Glutamatergic neuron (in vitro differentiated cells): Measurements from ENCODE around the gene FOXE3. TPM values are rescaled to one million over a fixed set of nuclear protein-coding genes. Genes with fewer than 3 reads are reported as not detected.

Source experiments
- DNase-seq: peaks from one replicate; pipeline ENCODE4 v3.0.0; 2022
- H3K27ac Mint-ChIP-seq: one replicate; pipeline ENCODE4 v1.8.0; 2020; ENCODE audit warnings: mild to moderate bottlenecking, mixed read lengths, inconsistent platforms; ENCODE audit not compliant: unreplicated experiment
- H3K27me3 Mint-ChIP-seq: one replicate; pipeline ENCODE4 v1.8.0; 2020; ENCODE audit warnings: mild to moderate bottlenecking, moderate library complexity, mixed read lengths, inconsistent platforms; ENCODE audit not compliant: unreplicated experiment
- H3K36me3 Mint-ChIP-seq: one replicate; pipeline ENCODE4 v1.8.0; 2020; ENCODE audit warnings: mild to moderate bottlenecking, mixed read lengths, inconsistent platforms; ENCODE audit not compliant: unreplicated experiment
- H3K4me1 Mint-ChIP-seq: one replicate; pipeline ENCODE4 v1.8.0; 2020; ENCODE audit warnings: mild to moderate bottlenecking, low read depth, mixed read lengths, inconsistent platforms; ENCODE audit not compliant: unreplicated experiment
- H3K4me3 Mint-ChIP-seq: one replicate; pipeline ENCODE4 v1.8.0; 2020; ENCODE audit warnings: mild to moderate bottlenecking, mixed read lengths, inconsistent platforms; ENCODE audit not compliant: unreplicated experiment
- H3K9me3 Mint-ChIP-seq: one replicate; pipeline ENCODE4 v1.8.0; 2020; ENCODE audit warnings: mild to moderate bottlenecking, moderate library complexity, mixed read lengths, inconsistent platforms; ENCODE audit not compliant: unreplicated experiment
- long read RNA-seq: library from polyadenylated mRNA; unstranded; transcript quantifications from one replicate; pipeline ENCODE4 v2.0.0, GENCODE V29; 2020; ENCODE audit not compliant: unreplicated experiment
- total RNA-seq: library from RNA; stranded (reverse); fragmentation: NEBNext Ultra II Directional; extraction: Animal tissue kit (Norgen Biotek cat#: 25700); gene quantifications from one replicate; pipeline ENCODE4 v1.2.1, GENCODE V29; 2021; ENCODE audit not compliant: unreplicated experiment
- TF ChIP-seq, protein P1 (sequence below): fragments of 200-600 bp; sonication (generic); IDR thresholded peaks from one replicate; pipeline ENCODE4 v1.5.0; 2021; ENCODE audit not compliant: partially characterized antibody, unreplicated experiment

The FOXE3 gene
- total RNA-seq, result not detected
- long read RNA-seq, result 0 reads

DNA sequence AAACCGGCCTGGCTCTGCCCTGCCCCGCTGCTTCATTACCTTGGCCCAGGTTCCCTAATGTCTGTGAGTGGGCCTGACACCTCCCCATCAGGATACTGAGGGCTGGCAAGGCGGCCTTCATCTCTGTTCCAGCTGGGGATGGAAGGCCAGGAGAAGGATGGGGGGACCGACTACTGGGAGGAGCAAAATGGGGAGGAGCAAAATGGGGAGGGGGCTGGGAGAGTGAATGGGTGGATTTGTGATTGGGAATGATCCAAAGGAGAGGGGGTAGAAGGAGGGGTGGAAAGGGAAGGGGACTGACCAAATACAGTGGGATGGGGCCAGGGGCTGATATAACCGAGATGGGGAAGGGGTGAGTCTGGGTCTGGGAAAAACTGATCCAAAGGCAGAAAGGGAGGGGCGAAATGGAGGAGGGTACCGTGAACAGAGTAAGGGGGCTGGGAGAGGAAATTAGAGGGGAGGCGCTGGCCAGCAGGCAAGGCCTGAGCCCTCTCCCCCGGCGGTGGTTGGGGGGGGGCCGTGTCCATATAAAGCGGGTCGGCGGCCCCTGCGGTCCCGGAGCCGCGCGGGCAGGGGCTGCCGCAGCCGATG lies at the start of gene FOXE3:
TSS of gene FOXE3 (plus strand) at position 558 of the 591 bp plus-strand sequence. CDS start at position 589, 31 bp downstream.
- peaks cover 8% of the 10 kb centered on the region for H3K9me3 Mint-ChIP-seq
- H3K4me3 Mint-ChIP-seq, result peak within 1 kb of the TSS; percentile 68
- no peaks in the 10 kb centered on the region for H3K4me1 Mint-ChIP-seq
- no peak within 1 kb of the TSS for H3K27ac Mint-ChIP-seq
- peaks cover 26% of the 10 kb centered on the region for H3K27me3 Mint-ChIP-seq
- TF ChIP-seq, protein P1, sequence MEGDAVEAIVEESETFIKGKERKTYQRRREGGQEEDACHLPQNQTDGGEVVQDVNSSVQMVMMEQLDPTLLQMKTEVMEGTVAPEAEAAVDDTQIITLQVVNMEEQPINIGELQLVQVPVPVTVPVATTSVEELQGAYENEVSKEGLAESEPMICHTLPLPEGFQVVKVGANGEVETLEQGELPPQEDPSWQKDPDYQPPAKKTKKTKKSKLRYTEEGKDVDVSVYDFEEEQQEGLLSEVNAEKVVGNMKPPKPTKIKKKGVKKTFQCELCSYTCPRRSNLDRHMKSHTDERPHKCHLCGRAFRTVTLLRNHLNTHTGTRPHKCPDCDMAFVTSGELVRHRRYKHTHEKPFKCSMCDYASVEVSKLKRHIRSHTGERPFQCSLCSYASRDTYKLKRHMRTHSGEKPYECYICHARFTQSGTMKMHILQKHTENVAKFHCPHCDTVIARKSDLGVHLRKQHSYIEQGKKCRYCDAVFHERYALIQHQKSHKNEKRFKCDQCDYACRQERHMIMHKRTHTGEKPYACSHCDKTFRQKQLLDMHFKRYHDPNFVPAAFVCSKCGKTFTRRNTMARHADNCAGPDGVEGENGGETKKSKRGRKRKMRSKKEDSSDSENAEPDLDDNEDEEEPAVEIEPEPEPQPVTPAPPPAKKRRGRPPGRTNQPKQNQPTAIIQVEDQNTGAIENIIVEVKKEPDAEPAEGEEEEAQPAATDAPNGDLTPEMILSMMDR, result no peak
- DNase-seq, result no peak
- peaks cover 4% of the 10 kb centered on the region for H3K36me3 Mint-ChIP-seq

- Mint-ChIP-seq H3K27ac (no peak overlapping the region), H3K9me3 (no peaks in the 10 kb centered on the region), H3K4me1 (no peaks in the 10 kb centered on the region), H3K27me3 (no peaks in the 10 kb centered on the region), H3K4me3 (no peak overlapping the region), H3K36me3 (no peaks in the 10 kb centered on the region)
- TF ChIP-seq, protein P1, result no peak
- no peak for DNase-seq
Observed at GRCh38 chr1:47367651-47368050, 48.4 kb upstream of the FOXE3 start.

DNA sequence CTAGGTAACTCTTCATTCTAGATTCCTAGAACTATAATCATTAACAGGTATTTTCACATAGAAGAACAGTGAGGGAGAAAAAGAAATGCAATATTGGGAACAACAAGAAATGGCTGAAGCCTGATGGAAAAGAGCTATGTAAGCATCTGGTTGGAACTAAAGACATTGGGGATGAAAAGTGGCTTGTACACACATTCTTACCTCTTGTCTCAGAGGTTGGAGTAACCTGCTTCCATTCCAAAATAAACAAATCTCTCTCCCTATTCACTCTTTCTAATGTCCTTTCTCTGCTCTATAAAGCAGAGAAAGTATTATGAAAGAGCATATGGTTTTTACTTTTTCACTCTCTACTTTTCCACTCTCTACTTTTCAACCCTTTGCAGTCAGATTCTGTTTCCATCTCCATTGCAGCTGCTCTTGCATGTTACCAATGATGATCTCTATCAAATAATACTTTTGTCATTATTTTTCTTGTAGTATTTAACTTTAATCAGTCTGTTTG lies 45.0 kb upstream of the FOXE3 start:
- Mint-ChIP-seq H3K27ac (no peak overlapping the region), H3K27me3 (no peaks in the 10 kb centered on the region), H3K4me3 (no peak overlapping the region), H3K9me3 (no peaks in the 10 kb centered on the region), H3K36me3 (no peaks in the 10 kb centered on the region), H3K4me1 (no peaks in the 10 kb centered on the region)
- TF ChIP-seq, protein P1, result no peak
- no peak for DNase-seq

DNA sequence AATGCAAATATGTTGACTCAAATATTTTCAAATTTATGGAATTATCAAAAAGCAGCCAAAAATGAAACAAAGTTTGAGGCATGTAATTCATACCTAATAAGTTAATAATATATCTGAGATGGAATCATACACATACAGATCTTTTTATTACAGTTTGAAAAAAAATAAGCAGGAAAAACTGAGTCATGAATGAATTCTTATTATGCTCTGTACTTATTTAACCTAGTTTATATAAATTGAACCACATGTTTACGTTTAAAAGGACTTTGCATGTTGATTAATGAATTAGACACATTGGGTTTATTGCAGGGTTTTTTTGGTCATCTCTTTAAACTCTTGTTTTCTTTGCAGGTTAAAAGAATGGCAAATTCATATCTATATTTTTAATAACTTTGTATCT lies 41.6 kb upstream of the FOXE3 start:
- Mint-ChIP-seq H3K27ac (no peak overlapping the region), H3K27me3 (no peaks in the 10 kb centered on the region), H3K4me3 (no peak overlapping the region), H3K9me3 (no peaks in the 10 kb centered on the region), H3K36me3 (no peaks in the 10 kb centered on the region), H3K4me1 (peaks cover 9% of the 10 kb centered on the region)
- TF ChIP-seq, protein P1, result no peak
- no peak for DNase-seq

DNA sequence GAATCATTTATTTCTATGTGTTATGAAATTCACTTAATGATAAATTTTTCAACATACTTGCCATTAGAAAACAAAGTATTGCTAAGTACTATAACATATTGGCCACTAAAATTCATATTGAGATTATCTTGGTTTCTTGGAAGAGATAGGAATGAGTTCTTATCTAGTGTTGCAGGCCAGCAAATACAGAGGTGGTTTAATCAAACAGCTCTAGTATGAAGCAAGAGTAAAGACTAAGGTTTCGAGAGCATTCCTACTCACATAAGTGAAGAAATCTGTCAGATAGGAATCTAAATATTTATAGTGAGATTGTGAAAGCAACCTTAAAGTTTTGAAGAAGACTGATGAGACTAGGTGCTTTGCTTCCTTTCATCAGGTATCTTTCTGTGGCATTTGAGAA lies 37.9 kb upstream of the FOXE3 start:
- no peak for DNase-seq
- Mint-ChIP-seq H3K27ac (no peak overlapping the region), H3K9me3 (no peaks in the 10 kb centered on the region), H3K27me3 (no peaks in the 10 kb centered on the region), H3K4me1 (peaks cover 10% of the 10 kb centered on the region), H3K4me3 (no peak overlapping the region), H3K36me3 (no peaks in the 10 kb centered on the region)
- TF ChIP-seq, protein P1, result no peak
